ENCODE measurements around the gene KRT3. TPM values are rescaled to one million over a fixed set of nuclear protein-coding genes. Genes with fewer than 3 reads are reported as not detected.
"Not testable (repeated sequence)": the region's sequence is repeated elsewhere in the genome, so short reads cannot be mapped to it uniquely, and the experiment has no call there.

The KRT3 gene
- total RNA-seq, 6 experiments from 2014 or later, result not detected

DNA sequence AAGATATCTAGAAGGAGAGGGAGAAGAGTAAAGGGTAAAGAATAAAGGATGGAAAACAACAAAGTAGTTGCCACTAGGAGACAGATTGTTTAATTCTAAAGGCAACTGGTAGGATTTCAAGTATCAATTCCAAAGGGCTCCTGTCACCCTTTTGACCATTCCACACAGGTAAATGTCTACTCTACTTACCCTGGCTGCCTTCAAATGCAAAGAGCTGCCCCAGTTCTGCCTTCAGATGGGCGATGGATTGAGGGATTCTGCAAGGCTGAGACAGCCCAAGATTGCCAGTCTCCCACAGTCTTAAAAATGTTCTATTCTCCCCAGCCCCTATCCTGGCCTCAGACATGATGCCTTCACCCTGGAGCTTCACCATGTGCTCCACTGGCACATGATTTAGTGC lies 30.2 kb downstream of the KRT3 start:
- H3K27me3 ChIP-seq, result no peaks in the 10 kb centered on the region
- H3K9me3 ChIP-seq, result no peaks in the 10 kb centered on the region
- 38% methylated on average over 1 of the region's 1 CpG for WGBS (ENCODE audit: insufficient coverage, low coverage, low lambda C conversion rate, missing lambda C conversion rate)
- H3K4me3 ChIP-seq, result no peak overlapping the region
- no peak overlapping the region for H3K27ac ChIP-seq
- H3K36me3 ChIP-seq, result no peaks in the 10 kb centered on the region
- ATAC-seq (no peak), DNase-seq (no peak)
- intact Hi-C loops (cut with DNase I), result no loop called here
- no peak for TF ChIP-seq CTCF (IDR thresholded peaks at IDR 0.05)
- TF ChIP-seq POLR2A (IDR thresholded peaks at IDR 0.05), result no peak
- H3K4me1 ChIP-seq, result no peaks in the 10 kb centered on the region

- WGBS (ENCODE audit: insufficient coverage, low coverage, low lambda C conversion rate, missing lambda C conversion rate), result 39% methylated on average over 2 of the region's 2 CpGs
- H3K9me3 ChIP-seq, result no peaks in the 10 kb centered on the region
- intact Hi-C loops (cut with DNase I), result no loop called here
- H3K27ac ChIP-seq, result no peak overlapping the region
- no peaks in the 10 kb centered on the region for H3K36me3 ChIP-seq
- no peak overlapping the region for H3K4me3 ChIP-seq
- DNase-seq, result no peak
- TF ChIP-seq POLR2A (IDR thresholded peaks at IDR 0.05), result no peak
- no peak for TF ChIP-seq CTCF (IDR thresholded peaks at IDR 0.05)
- ATAC-seq, result no peak
- H3K27me3 ChIP-seq, result no peaks in the 10 kb centered on the region
- H3K4me1 ChIP-seq, result no peaks in the 10 kb centered on the region
These were observed 31.9 kb downstream of the KRT3 start for GRCh38 chr12:52763991-52764390.

DNA sequence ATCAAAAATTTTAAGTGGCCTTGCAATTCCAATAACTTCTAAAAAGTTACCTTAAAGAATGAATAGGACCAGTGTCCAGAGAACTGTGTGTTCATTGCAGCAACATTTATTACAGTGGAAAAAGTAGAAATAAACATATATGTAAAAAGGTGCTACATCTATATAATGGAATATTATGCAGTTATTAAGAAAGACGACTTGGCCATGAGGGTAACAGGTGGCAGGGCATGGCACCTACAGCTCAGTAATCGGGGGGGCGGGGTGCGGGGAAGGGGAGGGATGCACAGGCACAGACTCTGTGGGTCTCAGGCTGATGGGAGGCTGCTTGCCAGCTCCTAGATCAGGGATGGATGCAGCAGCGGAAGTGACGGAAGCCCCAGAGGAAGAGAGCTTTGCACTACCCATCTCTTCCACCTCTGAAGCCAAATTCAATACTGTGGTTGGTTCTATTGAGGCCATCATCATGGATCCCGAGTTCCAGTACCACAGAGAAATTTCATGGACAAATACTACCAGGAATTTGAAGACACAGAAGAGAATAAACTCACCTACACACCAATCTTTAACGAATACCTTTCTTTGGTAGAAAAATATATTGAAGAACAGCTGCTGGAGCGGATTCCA lies 32.8 kb downstream of the KRT3 start:
- intact Hi-C loops (cut with DNase I), result no loop called here
- DNase-seq, result no peak
- Histone ChIP-seq H3K27ac (no peak overlapping the region), H3K4me1 (no peaks in the 10 kb centered on the region), H3K27me3 (no peaks in the 10 kb centered on the region), H3K9me3 (no peaks in the 10 kb centered on the region), H3K4me3 (no peak overlapping the region), H3K36me3 (no peaks in the 10 kb centered on the region)
- TF ChIP-seq POLR2A (IDR thresholded peaks at IDR 0.05) (no peak), CTCF (IDR thresholded peaks at IDR 0.05) (no peak)
- ATAC-seq, result no peak
- 47% methylated on average over 6 of the region's 9 CpGs for whole genome bisulfite sequencing (ENCODE audit: insufficient coverage, low coverage, low lambda C conversion rate, missing lambda C conversion rate)

- no peak overlapping the region for H3K4me3 ChIP-seq
- no peak overlapping the region for H3K27ac ChIP-seq
- no peaks in the 10 kb centered on the region for H3K9me3 ChIP-seq
- 40% methylated on average over 2 of the region's 2 CpGs for WGBS (ENCODE audit: insufficient coverage, low coverage, low lambda C conversion rate, missing lambda C conversion rate)
- ATAC-seq (no peak), DNase-seq (no peak)
- no peaks in the 10 kb centered on the region for H3K27me3 ChIP-seq
- H3K4me1 ChIP-seq, result no peaks in the 10 kb centered on the region
- intact Hi-C loops (cut with DNase I), result no loop called here
- H3K36me3 ChIP-seq, result no peaks in the 10 kb centered on the region
- no peak for TF ChIP-seq CTCF (IDR thresholded peaks at IDR 0.05)
- no peak for TF ChIP-seq POLR2A (IDR thresholded peaks at IDR 0.05)
These were observed 34.1 kb downstream of the KRT3 start for GRCh38 chr12:52761802-52762201.

DNA sequence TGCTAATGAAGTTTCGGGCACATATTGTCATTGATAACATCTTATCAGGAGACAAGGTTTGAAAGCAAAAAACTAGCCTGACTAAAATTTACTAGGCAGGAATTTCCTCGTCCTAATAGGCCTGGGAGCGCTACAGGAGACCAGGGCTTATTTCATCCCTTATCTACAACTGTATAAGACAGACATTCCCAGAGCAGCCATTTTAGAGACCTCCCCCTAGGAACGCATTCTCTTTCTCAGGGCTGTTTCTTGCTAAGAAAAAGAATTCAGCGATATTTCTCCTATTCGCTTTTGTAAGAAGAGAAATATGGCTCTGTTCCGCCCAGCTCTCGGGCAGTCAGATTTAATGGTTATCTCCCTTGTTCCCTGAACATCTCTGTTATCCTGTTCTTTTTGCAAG lies 34.7 kb downstream of the KRT3 start:
- H3K27ac ChIP-seq; intact Hi-C loops (cut with DNase I); DNase-seq; H3K27me3 ChIP-seq; H3K4me3 ChIP-seq; H3K9me3 ChIP-seq; H3K36me3 ChIP-seq; H3K4me1 ChIP-seq; ATAC-seq: not testable (repeated sequence)
- WGBS (ENCODE audit: insufficient coverage, low coverage, low lambda C conversion rate, missing lambda C conversion rate), result 79% methylated on average over 8 of the region's 8 CpGs
